Retinal pigment epithelial cell (primary cell): ENCODE data around the gene POGK.

Experiments
- DNase-seq: peaks from one replicate; pipeline ENCODE4 v3.0.0-alpha.2; 2010; ENCODE audit warnings: low read depth
- H3K4me3 ChIP-seq: 2 replicates; pipeline ENCODE4 v1.5.1; 2011; ENCODE audit warnings: mild to moderate bottlenecking, low read length, control low read depth, moderate library complexity
- TF ChIP-seq, protein P1 (sequence below): conservative IDR thresholded peaks from 2 replicates; pipeline ENCODE4 v1.5.1; 2011; ENCODE audit warnings: low read depth, low read length, control low read depth, inconsistent platforms

POGK gene

DNA sequence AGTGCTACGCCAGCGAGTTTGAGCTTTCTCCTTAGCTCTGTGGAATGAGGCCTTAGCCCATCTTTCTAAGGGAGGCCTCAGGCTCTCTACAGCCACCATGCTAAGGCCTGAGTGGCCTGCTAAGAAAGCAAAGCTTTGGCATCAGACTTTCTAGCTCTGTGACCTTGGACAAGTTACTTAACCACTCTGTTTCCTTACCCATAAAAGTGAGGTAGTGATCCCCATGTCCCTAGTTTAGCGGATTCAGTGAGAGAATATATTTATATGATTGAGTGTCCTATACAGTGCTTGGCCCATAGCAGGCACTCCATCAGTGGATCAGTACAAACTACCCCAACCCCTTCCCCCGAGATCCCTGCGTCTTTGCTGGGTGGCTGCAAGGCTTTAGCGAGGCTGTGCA, 4.0 kb downstream of the POGK start:
- DNase-seq, result no peak
- no peak overlapping the region for H3K4me3 ChIP-seq
- TF ChIP-seq, protein P1, sequence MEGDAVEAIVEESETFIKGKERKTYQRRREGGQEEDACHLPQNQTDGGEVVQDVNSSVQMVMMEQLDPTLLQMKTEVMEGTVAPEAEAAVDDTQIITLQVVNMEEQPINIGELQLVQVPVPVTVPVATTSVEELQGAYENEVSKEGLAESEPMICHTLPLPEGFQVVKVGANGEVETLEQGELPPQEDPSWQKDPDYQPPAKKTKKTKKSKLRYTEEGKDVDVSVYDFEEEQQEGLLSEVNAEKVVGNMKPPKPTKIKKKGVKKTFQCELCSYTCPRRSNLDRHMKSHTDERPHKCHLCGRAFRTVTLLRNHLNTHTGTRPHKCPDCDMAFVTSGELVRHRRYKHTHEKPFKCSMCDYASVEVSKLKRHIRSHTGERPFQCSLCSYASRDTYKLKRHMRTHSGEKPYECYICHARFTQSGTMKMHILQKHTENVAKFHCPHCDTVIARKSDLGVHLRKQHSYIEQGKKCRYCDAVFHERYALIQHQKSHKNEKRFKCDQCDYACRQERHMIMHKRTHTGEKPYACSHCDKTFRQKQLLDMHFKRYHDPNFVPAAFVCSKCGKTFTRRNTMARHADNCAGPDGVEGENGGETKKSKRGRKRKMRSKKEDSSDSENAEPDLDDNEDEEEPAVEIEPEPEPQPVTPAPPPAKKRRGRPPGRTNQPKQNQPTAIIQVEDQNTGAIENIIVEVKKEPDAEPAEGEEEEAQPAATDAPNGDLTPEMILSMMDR, result no peak

GRCh38 chr1:166843769-166844596, 4.7 kb downstream of the POGK start:
- H3K4me3 ChIP-seq, result no peak overlapping the region
- TF ChIP-seq, protein P1, result no peak
- DNase-seq, result no peak

DNA sequence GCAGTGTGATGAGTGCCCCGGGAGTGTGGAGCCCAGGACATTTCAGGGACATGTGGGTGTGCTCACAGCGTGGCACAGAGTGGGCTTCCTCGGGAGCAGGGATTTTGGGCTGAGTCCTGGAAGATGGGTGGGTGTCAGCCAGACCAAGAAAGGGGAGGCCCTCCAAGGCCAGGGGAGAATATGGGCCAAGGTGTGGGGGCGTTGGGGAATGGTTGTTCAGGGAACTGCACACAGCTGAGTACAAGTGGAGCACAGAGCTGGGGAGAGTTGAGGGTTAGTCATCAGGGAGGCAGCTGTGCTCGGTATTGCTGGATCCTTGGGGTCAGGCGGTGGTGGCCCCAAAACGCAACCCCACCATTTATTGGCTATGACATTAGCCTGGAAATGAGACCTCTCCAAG, 5.5 kb downstream of the POGK start:
- H3K4me3 ChIP-seq, result no peak overlapping the region
- TF ChIP-seq, protein P1, result no peak

GRCh38 chr1:166848193-166848592, 8.9 kb downstream of the POGK start:
- DNase-seq, result no peak
- H3K4me3 ChIP-seq, result no peak overlapping the region
- TF ChIP-seq, protein P1, result no peak

More for the DNA sequence above, 5.5 kb downstream of the POGK start:
- no peak for DNase-seq

- no peak overlapping the region for H3K4me3 ChIP-seq
- DNase-seq, result no peak
- TF ChIP-seq, protein P1, result no peak
Observed at GRCh38 chr1:166849135-166849534, 9.9 kb downstream of the POGK start.

DNA sequence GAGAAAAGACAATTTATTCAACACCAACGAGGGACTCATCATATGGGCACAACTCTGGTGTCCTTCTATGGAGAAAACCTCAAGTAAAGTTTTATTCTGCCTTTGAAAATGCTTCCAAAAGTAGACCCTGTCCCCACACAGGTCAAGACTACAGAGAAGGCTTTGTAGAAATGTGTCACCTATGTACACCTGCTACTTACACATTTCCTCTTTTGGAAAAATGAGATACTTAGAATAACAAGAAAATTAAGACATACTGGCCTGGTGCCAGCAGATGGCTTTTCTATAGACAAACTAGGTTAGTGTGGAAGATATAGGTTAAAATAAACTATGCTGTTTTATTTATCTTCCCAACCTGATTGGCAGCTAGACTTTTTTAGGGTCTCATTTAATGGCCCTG, 13.6 kb downstream of the POGK start:
- TF ChIP-seq, protein P1, result no peak
- no peak for DNase-seq
- H3K4me3 ChIP-seq, result no peak overlapping the region

DNA sequence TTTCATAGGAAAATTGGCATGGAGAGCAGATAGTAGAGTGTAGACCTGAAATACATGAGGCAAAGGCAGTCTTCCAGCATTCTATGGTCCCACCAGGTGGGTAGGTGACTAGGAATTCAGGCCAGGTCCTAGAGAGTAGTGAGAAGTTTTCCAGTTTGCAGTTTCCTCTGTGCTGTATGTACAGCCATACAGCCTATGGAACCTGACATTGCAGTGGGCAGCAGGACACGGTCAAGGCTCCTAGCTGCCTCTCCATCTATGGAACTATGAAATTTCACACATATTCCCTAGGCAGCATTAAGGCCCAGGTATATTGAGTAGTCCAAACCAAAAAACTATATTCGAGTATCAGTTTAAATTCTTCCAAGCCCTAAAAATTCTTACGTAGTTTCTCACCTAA, 16.3 kb downstream of the POGK start:
- no peak overlapping the region for H3K4me3 ChIP-seq
- TF ChIP-seq, protein P1, result no peak
- no peak for DNase-seq
